Sigmoid colon (tissue), 7 donors: ENCODE measurements around the gene USP54. TPM values are rescaled to one million over a fixed set of nuclear protein-coding genes. Genes with fewer than 3 reads are reported as not detected.

Experiments
- DNase-seq: peaks from one replicate; pipeline ENCODE4 v3.0.0-alpha.2; 2019
- H3K27ac ChIP-seq, 4 donors: fragments of 200-600 bp; sonication (generic); one replicate each; pipeline ENCODE4 v1.5.1; 2016 to 2019; ENCODE audit warnings: mild to moderate bottlenecking in 1 of 4
- H3K27me3 ChIP-seq, 3 donors: fragments of 200-600 bp; sonication (generic); one replicate each; pipeline ENCODE4 v1.5.1; 2019; ENCODE audit warnings: mild to moderate bottlenecking in 1 of 3
- H3K36me3 ChIP-seq, 4 donors: fragments of 200-600 bp; sonication (generic); one replicate each; pipeline ENCODE4 v1.5.1; 2016 to 2019
- H3K4me1 ChIP-seq, 4 donors: fragments of 200-600 bp; sonication (generic); one replicate each; pipeline ENCODE4 v1.5.1; 2017 to 2019
- H3K4me3 ChIP-seq, 4 donors: fragments of 200-600 bp; sonication (generic); one replicate each; pipeline ENCODE4 v1.5.1; 2017 to 2019; ENCODE audit warnings: mild to moderate bottlenecking in 2 of 4, moderate library complexity in 1 of 4
- H3K9me3 ChIP-seq, 4 donors: fragments of 200-600 bp in 3 of 4; sonication (generic) in 3 of 4; one replicate each; pipeline versions ENCODE4 v1.5.1 to v1.6.1; 2013 to 2019
- CTCF ChIP-seq, 4 experiments: fragments of 450-650 bp in 3 of 4; fragments of 200-600 bp in 1 of 4; IDR thresholded peaks; one replicate each; pipeline ENCODE4 v1.5.1; 2016 to 2019; ENCODE audit warnings: antibody characterized with exemption in 4 of 4, mild to moderate bottlenecking in 3 of 4, moderate library complexity in 2 of 4
- EP300 ChIP-seq, 4 donors: sonication (generic); formaldehyde crosslinking; IDR thresholded peaks; one replicate each; pipeline ENCODE4 v1.6.1; 2017; ENCODE audit warnings: antibody characterized with exemption in 4 of 4
- POLR2A ChIP-seq, 2 donors: fragments of 450-650 bp; IDR thresholded peaks; one replicate each; pipeline ENCODE4 v1.6.1; 2016; ENCODE audit warnings: antibody characterized with exemption in 2 of 2, mild to moderate bottlenecking in 2 of 2, moderate library complexity in 2 of 2
- POLR2AphosphoS5 ChIP-seq, 4 donors: sonication (generic); formaldehyde crosslinking; IDR thresholded peaks; one replicate each; pipeline ENCODE4 v1.6.1; 2017; ENCODE audit warnings: antibody characterized with exemption in 4 of 4
- WGBS, 2 donors: extraction: QIAGEN DNeasy Blood & Tissue Kit; methylation state at CpG; one replicate each; pipeline ENCODE4 v1.1.7; 2013; 5-methylcytosine and 5-hydroxymethylcytosine counted together
- intact Hi-C: fragments of 100-400 bp; cut with DNase I; formaldehyde crosslinking; loops from one replicate; pipeline ENCODE4 v1.15.1; 2023
- polyA plus RNA-seq, 3 donors: library from polyadenylated mRNA; stranded (reverse); fragments of 200-250 nt; gene quantifications; one replicate each; pipeline ENCODE4 v1.2.3, GENCODE V29; 2013
- total RNA-seq, 4 donors: library from RNA; depleted of rRNA; stranded (reverse); fragments of >200 nt; gene quantifications; one replicate each; pipeline ENCODE4 v1.1.0, GENCODE V29; 2016
- donor health status: healthy with polysubstance abuse.
- donor health status: Bipolar disorder and iron deficiency.
- donor health status: healthy.

USP54 gene
- total and polyA plus RNA-seq, 7 donors, result 14.4 to 71.2 (median 30.8) TPM

- Histone ChIP-seq H3K27me3 (no peaks in the 10 kb centered on the region), H3K4me1 (no peaks in the 10 kb centered on the region)
- TF ChIP-seq POLR2AphosphoS5 (IDR thresholded peaks at IDR 0.05) (no peak), POLR2A (IDR thresholded peaks at IDR 0.05) (no peak), CTCF (IDR thresholded peaks at IDR 0.05) (no peak), EP300 (IDR thresholded peaks at IDR 0.05) (no peak)
Observed at GRCh38 chr10:73506074-73506473, 85.1 kb downstream of the USP54 start.

GRCh38 chr10:73503037-73503436 is 88.1 kb downstream of the USP54 start:
- 86 to 96% methylated on average over 1 of the region's 1 CpG for WGBS, 2 donors
- peaks cover 14 to 62% (median 36%) of the 10 kb centered on the region in 4 donors for H3K36me3 ChIP-seq

More at GRCh38 chr10:73506074-73506473, 85.1 kb downstream of the USP54 start:
- no peaks in the 10 kb centered on the region for H3K9me3 ChIP-seq
- no peak for DNase-seq
- no peak overlapping the region for H3K27ac ChIP-seq
- intact Hi-C loops, result no loop called here
- H3K36me3 ChIP-seq, result peaks cover 10 to 34% (median 16%) of the 10 kb centered on the region in 4 donors
- no peak overlapping the region for H3K4me3 ChIP-seq

GRCh38 chr10:73501651-73502050 is 89.5 kb downstream of the USP54 start:
- no peak for DNase-seq
- intact Hi-C loops, result no loop called here
- Histone ChIP-seq H3K4me1 (peaks cover 0 to 9% (median 3%) of the 10 kb centered on the region in 4 donors), H3K27ac (no peak overlapping the region), H3K36me3 (peaks cover 14 to 73% (median 40%) of the 10 kb centered on the region in 4 donors), H3K27me3 (no peaks in the 10 kb centered on the region), H3K9me3 (no peaks in the 10 kb centered on the region), H3K4me3 (no peak overlapping the region)
- TF ChIP-seq CTCF (IDR thresholded peaks at IDR 0.05) (no peak), POLR2AphosphoS5 (IDR thresholded peaks at IDR 0.05) (no peak), EP300 (IDR thresholded peaks at IDR 0.05) (no peak), POLR2A (IDR thresholded peaks at IDR 0.05) (no peak)

More at GRCh38 chr10:73503037-73503436, 88.1 kb downstream of the USP54 start:
- Histone ChIP-seq H3K4me3 (no peak overlapping the region), H3K4me1 (no peaks in the 10 kb centered on the region), H3K27me3 (no peaks in the 10 kb centered on the region), H3K27ac (no peak overlapping the region), H3K9me3 (no peaks in the 10 kb centered on the region)
- DNase-seq, result no peak
- intact Hi-C loops, result no loop called here
- no peak for TF ChIP-seq EP300 (IDR thresholded peaks at IDR 0.05)
- TF ChIP-seq CTCF (IDR thresholded peaks at IDR 0.05), result no peak
- TF ChIP-seq POLR2A (IDR thresholded peaks at IDR 0.05), result no peak
- TF ChIP-seq POLR2AphosphoS5 (IDR thresholded peaks at IDR 0.05), result no peak

GRCh38 chr10:73497623-73498022 is 93.5 kb downstream of the USP54 start:
- H3K4me1 ChIP-seq, result peaks cover 0 to 38% (median 32%) of the 10 kb centered on the region in 4 donors
- no peak for DNase-seq
- peaks cover 4 to 48% (median 27%) of the 10 kb centered on the region in 4 donors for H3K36me3 ChIP-seq
- intact Hi-C loops, result loop anchor here (5.0 kb wide), 2 partner anchors 85 to 245 kb away; partner anchors contain the start of genes ANXA7 and MRPS16
- no peak overlapping the region for H3K4me3 ChIP-seq
- TF ChIP-seq EP300 (IDR thresholded peaks at IDR 0.05), result no peak
- TF ChIP-seq POLR2A (IDR thresholded peaks at IDR 0.05), result no peak
- TF ChIP-seq CTCF (IDR thresholded peaks at IDR 0.05), result no peak
- TF ChIP-seq POLR2AphosphoS5 (IDR thresholded peaks at IDR 0.05), result no peak
- no peaks in the 10 kb centered on the region for H3K9me3 ChIP-seq
- no peaks in the 10 kb centered on the region for H3K27me3 ChIP-seq
- 79 to 86% methylated on average over 2 of the region's 2 CpGs for WGBS, 2 donors
- H3K27ac ChIP-seq, result no peak overlapping the region
